GM23338 (cell line): ENCODE results near the gene CSPG4. TPM values are rescaled to one million over a fixed set of nuclear protein-coding genes. Genes with fewer than 3 reads are reported as not detected.

Experiments used
- ATAC-seq: fragments of 200-7000 bp; cut with Tn5 transposase; 3 replicates; pipeline ENCODE4 v1.9.1; 2020
- DNase-seq: peaks from one replicate; pipeline ENCODE4 v3.0.0-alpha.2; 2015; ENCODE audit warnings: low spot score
- H2AFZ ChIP-seq: fragments of 200-600 bp; sonication (generic); 2 replicates; pipeline ENCODE4 v1.8.0; 2016; ENCODE audit warnings: antibody characterized with exemption, mild to moderate bottlenecking, moderate library complexity
- H3F3A ChIP-seq: fragments of 200-600 bp; sonication (generic); replicated peaks from 2 replicates; pipeline ENCODE4 v1.8.0; 2017; ENCODE audit warnings: antibody characterized with exemption, mixed run types, low read depth
- H3K27ac ChIP-seq: fragments of 200-600 bp; sonication (generic); 2 replicates; pipeline ENCODE4 v1.6.1; 2016; ENCODE audit warnings: low read depth
- H3K27me3 ChIP-seq: fragments of 200-600 bp; sonication (generic); 2 replicates; pipeline ENCODE4 v1.8.0; 2016; ENCODE audit warnings: mild to moderate bottlenecking, mixed run types, moderate library complexity; ENCODE audit not compliant: insufficient read depth
- H3K36me3 ChIP-seq: fragments of 200-600 bp; sonication (generic); 2 replicates; pipeline ENCODE4 v1.8.0; 2016; ENCODE audit warnings: mild to moderate bottlenecking; ENCODE audit not compliant: insufficient read depth
- H3K4me1 ChIP-seq: fragments of 200-600 bp; sonication (generic); 2 replicates; pipeline ENCODE4 v1.8.0; 2016; ENCODE audit warnings: mild to moderate bottlenecking, moderate library complexity; ENCODE audit not compliant: insufficient read depth
- H3K4me2 ChIP-seq: fragments of 200-600 bp; sonication (generic); 2 replicates; pipeline ENCODE4 v1.7.1; 2017; ENCODE audit warnings: mixed run types
- H3K4me3 ChIP-seq: fragments of 200-600 bp; sonication (generic); 2 replicates; pipeline ENCODE4 v1.6.1; 2016; ENCODE audit warnings: mixed run types
- H3K79me2 ChIP-seq: fragments of 200-600 bp; sonication (generic); replicated peaks from 2 replicates; pipeline ENCODE4 v1.8.0; 2017; ENCODE audit warnings: mild to moderate bottlenecking; ENCODE audit not compliant: insufficient read depth
- H3K9me2 ChIP-seq: fragments of 200-600 bp; sonication (generic); 2 replicates; pipeline ENCODE4 v1.8.0; 2017; ENCODE audit not compliant: insufficient read depth
- H4K20me1 ChIP-seq: fragments of 200-600 bp; sonication (generic); replicated peaks from 2 replicates; pipeline ENCODE4 v1.8.0; 2017; ENCODE audit warnings: mild to moderate bottlenecking; ENCODE audit not compliant: insufficient read depth
- H3K27ac Mint-ChIP-seq: 2 replicates; pipeline ENCODE4 v1.8.0; 2020; ENCODE audit warnings: inconsistent platforms, mild to moderate bottlenecking, moderate library complexity, mixed read lengths
- H3K27me3 Mint-ChIP-seq: 3 replicates; pipeline ENCODE4 v1.8.0; 2022; ENCODE audit warnings: low read depth, mild to moderate bottlenecking, moderate library complexity, mixed read lengths, inconsistent platforms; ENCODE audit not compliant: insufficient read depth, poor library complexity
- H3K36me3 Mint-ChIP-seq: 3 replicates; pipeline ENCODE4 v1.8.0; 2021; ENCODE audit warnings: low read depth, mild to moderate bottlenecking, inconsistent platforms, moderate library complexity, mixed read lengths
- H3K4me1 Mint-ChIP-seq: 3 replicates; pipeline ENCODE4 v1.8.0; 2020; ENCODE audit warnings: mild to moderate bottlenecking, inconsistent platforms, mixed read lengths
- H3K4me3 Mint-ChIP-seq: 3 replicates; pipeline ENCODE4 v1.8.0; 2021; ENCODE audit warnings: moderate library complexity, mild to moderate bottlenecking, inconsistent platforms, mixed read lengths
- H3K9me3 Mint-ChIP-seq: 3 replicates; pipeline ENCODE4 v1.8.0; 2020; ENCODE audit warnings: moderate library complexity, mild to moderate bottlenecking, inconsistent platforms, mixed read lengths
- EZH2 ChIP-seq: fragments of 200-600 bp; sonication (generic); IDR thresholded peaks from one replicate; pipeline ENCODE4 v1.8.0; 2017; ENCODE audit warnings: antibody characterized with exemption, mild to moderate bottlenecking, low read depth; ENCODE audit not compliant: unreplicated experiment
- EZH2phosphoT487 ChIP-seq: fragments of 200-600 bp; sonication (generic); IDR thresholded peaks from one replicate; pipeline ENCODE4 v1.8.1; 2018; ENCODE audit warnings: antibody characterized with exemption; ENCODE audit not compliant: unreplicated experiment
- JUNB ChIP-seq: IDR thresholded peaks from one replicate; pipeline ENCODE4 v1.6.1; 2016; ENCODE audit warnings: antibody characterized with exemption; ENCODE audit not compliant: unreplicated experiment
- NANOG ChIP-seq: IDR thresholded peaks from 2 replicates; pipeline ENCODE4 v1.6.1; 2016; ENCODE audit warnings: antibody characterized with exemption, borderline replicate concordance
- POLR2AphosphoS5 ChIP-seq: IDR thresholded peaks from 2 replicates; pipeline ENCODE4 v1.6.1; 2016; ENCODE audit warnings: antibody characterized with exemption, low read depth
- STAT1 ChIP-seq: IDR thresholded peaks from one replicate; pipeline ENCODE4 v1.6.1; 2016; ENCODE audit warnings: antibody characterized with exemption; ENCODE audit not compliant: unreplicated experiment
- ZNF114 ChIP-seq: fragments of 250-450 bp; sonication (Bioruptor Pico); IDR thresholded peaks from 2 replicates; pipeline ENCODE4 v1.5.0; 2020; ENCODE audit warnings: mild to moderate bottlenecking, moderate library complexity
- ZNF331 ChIP-seq: fragments of 250-450 bp; sonication (Bioruptor Pico); IDR thresholded peaks from 2 replicates; pipeline ENCODE4 v1.5.0; 2020; ENCODE audit warnings: low read depth, mild to moderate bottlenecking, moderate library complexity
- polyA plus RNA-seq: library from polyadenylated mRNA; unstranded; fragments of >200 nt; fragmentation: Nextera tagmentation; extraction: Ambion mirVana; gene quantifications from 2 replicates; pipeline ENCODE4 v1.2.1, GENCODE V29; 2016
- total RNA-seq: library from RNA; depleted of rRNA; stranded (reverse); fragments of >200 nt; shearing (Covaris generic); gene quantifications from 2 replicates; pipeline ENCODE4 v1.2.3, GENCODE V29; 2014
- TF ChIP-seq, protein P1 (sequence below): IDR thresholded peaks from one replicate; pipeline ENCODE4 v1.6.1; 2018; ENCODE audit warnings: antibody characterized with exemption; ENCODE audit not compliant: unreplicated experiment
- TF ChIP-seq, protein P2 (sequence below), 2 experiments: fragments of 200-600 bp in 1 of 2; sonication (generic) in 1 of 2; conservative IDR thresholded peaks; 2 replicates each; pipeline versions ENCODE4 v1.5.1 to v1.6.1; 2016 to 2017; ENCODE audit warnings: antibody characterized with exemption in 2 of 2, low read depth in 2 of 2, mild to moderate bottlenecking in 2 of 2, moderate library complexity in 1 of 2

The CSPG4 gene
- total and polyA plus RNA-seq, 2 experiments from 2014 or later: 0.27 to 4.0 TPM

- TF ChIP-seq ZNF331 (no peak), STAT1 (no peak), POLR2AphosphoS5 (no peak), NANOG (no peak), EZH2 (no peak), JUNB (no peak)
- TF ChIP-seq, protein P1, sequence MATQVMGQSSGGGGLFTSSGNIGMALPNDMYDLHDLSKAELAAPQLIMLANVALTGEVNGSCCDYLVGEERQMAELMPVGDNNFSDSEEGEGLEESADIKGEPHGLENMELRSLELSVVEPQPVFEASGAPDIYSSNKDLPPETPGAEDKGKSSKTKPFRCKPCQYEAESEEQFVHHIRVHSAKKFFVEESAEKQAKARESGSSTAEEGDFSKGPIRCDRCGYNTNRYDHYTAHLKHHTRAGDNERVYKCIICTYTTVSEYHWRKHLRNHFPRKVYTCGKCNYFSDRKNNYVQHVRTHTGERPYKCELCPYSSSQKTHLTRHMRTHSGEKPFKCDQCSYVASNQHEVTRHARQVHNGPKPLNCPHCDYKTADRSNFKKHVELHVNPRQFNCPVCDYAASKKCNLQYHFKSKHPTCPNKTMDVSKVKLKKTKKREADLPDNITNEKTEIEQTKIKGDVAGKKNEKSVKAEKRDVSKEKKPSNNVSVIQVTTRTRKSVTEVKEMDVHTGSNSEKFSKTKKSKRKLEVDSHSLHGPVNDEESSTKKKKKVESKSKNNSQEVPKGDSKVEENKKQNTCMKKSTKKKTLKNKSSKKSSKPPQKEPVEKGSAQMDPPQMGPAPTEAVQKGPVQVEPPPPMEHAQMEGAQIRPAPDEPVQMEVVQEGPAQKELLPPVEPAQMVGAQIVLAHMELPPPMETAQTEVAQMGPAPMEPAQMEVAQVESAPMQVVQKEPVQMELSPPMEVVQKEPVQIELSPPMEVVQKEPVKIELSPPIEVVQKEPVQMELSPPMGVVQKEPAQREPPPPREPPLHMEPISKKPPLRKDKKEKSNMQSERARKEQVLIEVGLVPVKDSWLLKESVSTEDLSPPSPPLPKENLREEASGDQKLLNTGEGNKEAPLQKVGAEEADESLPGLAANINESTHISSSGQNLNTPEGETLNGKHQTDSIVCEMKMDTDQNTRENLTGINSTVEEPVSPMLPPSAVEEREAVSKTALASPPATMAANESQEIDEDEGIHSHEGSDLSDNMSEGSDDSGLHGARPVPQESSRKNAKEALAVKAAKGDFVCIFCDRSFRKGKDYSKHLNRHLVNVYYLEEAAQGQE: no peak
These were observed 17.4 kb downstream of the CSPG4 start (continued) for GRCh38 chr15:75695220-75695619.

DNA sequence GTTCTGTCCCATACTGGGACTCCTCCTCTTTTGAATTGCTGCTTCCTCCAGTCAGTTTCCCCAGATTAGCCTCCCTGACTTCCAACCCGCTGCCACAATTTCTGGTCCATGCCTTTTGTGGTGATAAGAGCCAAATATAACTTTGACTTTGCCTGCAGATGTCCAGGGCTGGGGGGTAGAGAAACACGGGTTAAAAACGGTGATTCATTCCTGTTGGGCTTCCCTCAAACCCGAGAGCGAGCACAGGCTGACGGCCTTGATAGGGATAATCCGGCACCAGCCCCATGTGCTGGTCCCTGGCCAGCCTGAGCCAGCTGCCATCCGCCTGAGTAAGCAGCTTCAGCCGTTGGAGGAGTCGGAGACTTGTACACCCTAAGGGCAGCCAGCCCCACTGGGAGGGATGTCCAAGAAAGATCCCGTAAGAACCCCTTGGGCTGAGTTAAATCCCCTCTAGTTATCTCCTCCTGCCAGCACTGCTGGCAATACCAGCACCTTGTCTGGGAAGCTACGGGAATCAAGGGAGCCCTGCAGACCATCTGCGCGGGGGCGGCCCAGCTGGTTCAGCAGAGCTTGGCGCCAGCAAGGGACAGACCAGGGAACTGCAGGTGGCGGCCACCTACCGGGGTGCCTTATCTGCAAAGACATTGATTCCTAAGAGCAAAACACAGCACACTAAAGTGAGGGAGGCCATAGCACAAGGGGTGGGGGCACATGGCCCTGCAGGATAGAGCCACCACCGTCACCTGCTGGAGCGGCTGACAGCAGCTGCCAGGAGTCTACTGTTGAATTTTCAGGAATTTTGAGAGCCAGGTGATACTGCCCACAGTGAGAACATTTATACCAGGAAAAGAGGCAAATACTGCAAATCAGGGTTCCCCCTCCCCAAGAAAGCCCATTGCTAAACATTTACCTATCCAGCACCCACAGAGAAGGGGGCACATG lies 18.1 kb downstream of the CSPG4 start:
- H3K27ac ChIP-seq: no peak overlapping the region
- H3K27me3 ChIP-seq: no peaks in the 10 kb centered on the region
- no peaks in the 10 kb centered on the region for H3K36me3 ChIP-seq
- H3K4me1 Mint-ChIP-seq: peaks cover 28% of the 10 kb centered on the region
- 0 out of 2 replicates have a peak, but pooled peaks cover 10% of the 10 kb centered on the region for H3F3A ChIP-seq
- ATAC-seq (peak; percentile 79), DNase-seq (peak; percentile 69)
- peaks cover 10% of the 10 kb centered on the region for H3K4me1 ChIP-seq
- H4K20me1 ChIP-seq: no peaks in the 10 kb centered on the region
- H3K4me2 ChIP-seq: peak overlapping the region; percentile 43; the same call in 1 of the 2 replicates
- TF ChIP-seq, protein P1: no peak
- TF ChIP-seq, protein P2, sequence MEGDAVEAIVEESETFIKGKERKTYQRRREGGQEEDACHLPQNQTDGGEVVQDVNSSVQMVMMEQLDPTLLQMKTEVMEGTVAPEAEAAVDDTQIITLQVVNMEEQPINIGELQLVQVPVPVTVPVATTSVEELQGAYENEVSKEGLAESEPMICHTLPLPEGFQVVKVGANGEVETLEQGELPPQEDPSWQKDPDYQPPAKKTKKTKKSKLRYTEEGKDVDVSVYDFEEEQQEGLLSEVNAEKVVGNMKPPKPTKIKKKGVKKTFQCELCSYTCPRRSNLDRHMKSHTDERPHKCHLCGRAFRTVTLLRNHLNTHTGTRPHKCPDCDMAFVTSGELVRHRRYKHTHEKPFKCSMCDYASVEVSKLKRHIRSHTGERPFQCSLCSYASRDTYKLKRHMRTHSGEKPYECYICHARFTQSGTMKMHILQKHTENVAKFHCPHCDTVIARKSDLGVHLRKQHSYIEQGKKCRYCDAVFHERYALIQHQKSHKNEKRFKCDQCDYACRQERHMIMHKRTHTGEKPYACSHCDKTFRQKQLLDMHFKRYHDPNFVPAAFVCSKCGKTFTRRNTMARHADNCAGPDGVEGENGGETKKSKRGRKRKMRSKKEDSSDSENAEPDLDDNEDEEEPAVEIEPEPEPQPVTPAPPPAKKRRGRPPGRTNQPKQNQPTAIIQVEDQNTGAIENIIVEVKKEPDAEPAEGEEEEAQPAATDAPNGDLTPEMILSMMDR (conservative IDR thresholded peaks at IDR 0.05; ENCODE audit: low read depth in 2 of 2): peak; percentile 34 to 53; a peak in 3 of 4 replicates
- TF ChIP-seq ZNF114 (CRISPR knock-in tag) (no peak), EZH2phosphoT487 (no peak)
- no peaks in the 10 kb centered on the region for H3K36me3 Mint-ChIP-seq
- H3K79me2 ChIP-seq: no peaks in the 10 kb centered on the region
- no peak overlapping the region for H3K4me3 ChIP-seq
- H3K9me3 Mint-ChIP-seq: no peaks in the 10 kb centered on the region
- H3K4me3 Mint-ChIP-seq: peak overlapping the region; percentile 31; the same call in 1 of the 3 replicates
- peak overlapping the region; percentile 59; the same call in 1 of the 2 replicates for H3K27ac Mint-ChIP-seq
- no peaks in the 10 kb centered on the region for H3K9me2 ChIP-seq
- H3K27me3 Mint-ChIP-seq: peaks cover 22% of the 10 kb centered on the region
- H2AFZ ChIP-seq: peak overlapping the region; percentile 90
